Endothelial cell of umbilical vein (primary cell): ENCODE measurements around the gene ASB6. TPM values are rescaled to one million over a fixed set of nuclear protein-coding genes. Genes with fewer than 3 reads are reported as not detected.

Experiments used
- BruUV-seq: library from RNA; stranded (reverse); fragments of 400-500 nt; replicated peaks from 2 replicates; lab custom pipeline; 2021; lab: Mats Ljungman, UMichigan
- CTCF ChIA-PET: fragments of 300-600, 350-600 bp; sonication (Branson Sonifier 250); formaldehyde crosslinking; loops from one replicate; lab custom pipeline; 2021; ENCODE audit warnings: antibody characterized with exemption, inconsistent platforms; lab: Charles Lee
- POLR2A ChIA-PET: fragments of 300-600, 350-600 bp; sonication (Branson Sonifier 250); formaldehyde crosslinking; loops from one replicate; lab custom pipeline; 2021; ENCODE audit warnings: antibody characterized with exemption, inconsistent platforms; lab: Charles Lee
- DNase-seq: peaks from one replicate; pipeline ENCODE4 v3.0.0-alpha.2; 2011; ENCODE audit warnings: low read depth, low spot score
- FAIRE-seq: peaks from 2 replicates; lab custom pipeline; 2011; peaks lifted over from hg19 to GRCh38; lab: Jason Lieb, UNC
- H2AFZ ChIP-seq: 2 replicates; pipeline ENCODE4 v1.6.0; 2012; ENCODE audit warnings: low read depth, low read length, control low read depth, inconsistent platforms
- H3K27ac ChIP-seq: 2 replicates; pipeline ENCODE4 v1.5.1; 2011; ENCODE audit warnings: low read depth, mild to moderate bottlenecking, control low read depth, low read length, moderate library complexity; ENCODE audit not compliant: insufficient read depth
- H3K27me3 ChIP-seq, 2 experiments: 2 replicates each; pipeline versions ENCODE4 v1.6.0 to v1.6.1; 2011; ENCODE audit warnings: low read length in 2 of 2, mixed read lengths in 1 of 2; ENCODE audit not compliant: control insufficient read depth in 2 of 2, insufficient read depth in 2 of 2
- H3K36me3 ChIP-seq, 2 experiments: 2 replicates in 1 of 2; 3 replicates in 1 of 2; pipeline ENCODE4 v1.5.1; 2011; ENCODE audit warnings: low read length in 2 of 2, mild to moderate bottlenecking in 1 of 2, moderate library complexity in 1 of 2; ENCODE audit not compliant: control insufficient read depth in 2 of 2, insufficient read depth in 2 of 2; ENCODE audit errors: extremely low read depth in 1 of 2
- H3K4me1 ChIP-seq: 3 replicates; pipeline ENCODE4 v1.5.1; 2011; ENCODE audit warnings: mild to moderate bottlenecking, low read length; ENCODE audit not compliant: control insufficient read depth, insufficient read depth; ENCODE audit errors: extremely low read depth
- H3K4me2 ChIP-seq: 2 replicates; pipeline ENCODE4 v1.6.1; 2011; ENCODE audit warnings: low read length, control low read depth, mixed read lengths; ENCODE audit not compliant: insufficient read depth
- H3K4me3 ChIP-seq, 3 experiments: fragments of 200-600 bp in 1 of 3; sonication (generic), shearing (Covaris generic) in 1 of 3; replicated peaks in 1 of 3; 2 replicates each; pipeline ENCODE4 v1.5.1; 2011 to 2016; ENCODE audit warnings: control low read depth in 3 of 3, low read length in 3 of 3, mild to moderate bottlenecking in 2 of 3, inconsistent platforms in 1 of 3, low read depth in 1 of 3, moderate library complexity in 1 of 3; ENCODE audit not compliant: insufficient read depth in 1 of 3
- H3K79me2 ChIP-seq: 2 replicates; pipeline ENCODE4 v1.6.0; 2012; ENCODE audit warnings: low read length, inconsistent platforms; ENCODE audit not compliant: control insufficient read depth, insufficient read depth
- H3K9ac ChIP-seq: replicated peaks from 2 replicates; pipeline ENCODE3; 2011; ENCODE audit warnings: low read length, control low read depth; ENCODE audit not compliant: insufficient read depth; ENCODE audit errors: extremely low read depth
- H3K9me1 ChIP-seq: replicated peaks from 3 replicates; pipeline ENCODE4 v1.6.0; 2011; ENCODE audit warnings: mild to moderate bottlenecking, low read length; ENCODE audit not compliant: control insufficient read depth, insufficient read depth; ENCODE audit errors: extremely low read depth
- H3K9me3 ChIP-seq: replicated peaks from 2 replicates; pipeline ENCODE4 v1.5.1; 2012; ENCODE audit warnings: low read length, inconsistent platforms; ENCODE audit not compliant: control insufficient read depth, insufficient read depth
- H4K20me1 ChIP-seq: replicated peaks from 2 replicates; pipeline ENCODE3; 2011; ENCODE audit warnings: mild to moderate bottlenecking, low read length; ENCODE audit not compliant: control insufficient read depth, insufficient read depth; ENCODE audit errors: extremely low read depth
- EZH2 ChIP-seq: IDR thresholded peaks from 2 replicates; pipeline ENCODE4 v1.6.1; 2012; ENCODE audit warnings: borderline replicate concordance, low read depth, mild to moderate bottlenecking, moderate library complexity, low read length, inconsistent platforms; ENCODE audit not compliant: severe bottlenecking
- FOS ChIP-seq: IDR thresholded peaks from 2 replicates; pipeline ENCODE4 v1.6.1; 2011; ENCODE audit warnings: mild to moderate bottlenecking, low read length, moderate library complexity, borderline replicate concordance; ENCODE audit not compliant: insufficient read depth
- JUN ChIP-seq: IDR thresholded peaks from 2 replicates; pipeline ENCODE4 v1.6.1; 2011; ENCODE audit warnings: borderline replicate concordance, low read depth; ENCODE audit not compliant: insufficient read length, insufficient read depth
- MYC ChIP-seq: IDR thresholded peaks from one replicate; pipeline ENCODE4 v1.6.1; 2011; ENCODE audit warnings: mild to moderate bottlenecking, low read depth, low read length
- POLR2A ChIP-seq: IDR thresholded peaks from 2 replicates; pipeline ENCODE4 v1.6.1; 2012; ENCODE audit warnings: low read depth, mild to moderate bottlenecking, control low read depth, low read length
- POLR2AphosphoS5 ChIP-seq: IDR thresholded peaks from 2 replicates; pipeline ENCODE4 v1.6.1; 2012; ENCODE audit warnings: low read depth, mild to moderate bottlenecking, control low read depth, low read length, moderate library complexity; ENCODE audit not compliant: insufficient read depth
- dilution Hi-C: fragments of 300-500 bp; cut with MboI; formaldehyde crosslinking; loops from one replicate; pipeline ENCODE4 v1.15.0; 2019; ENCODE audit warnings: low sequenced_read_pairs; ENCODE audit not compliant: extremely low pct_ligation_motif_present
- intact Hi-C: fragments of 100-400 bp; cut with micrococcal nuclease; formaldehyde crosslinking; loops from one replicate; pipeline ENCODE4 v1.10.0; 2022
- polyA plus RNA-seq, 4 experiments: library from polyadenylated mRNA; depleted of rRNA in 3 of 4; stranded (reverse) in 3 of 4; unstranded in 1 of 4; fragments of >200 nt; gene quantifications; 2 replicates each; pipeline versions ENCODE4 v1.2.1 to v1.2.3, GENCODE V29; 2011 to 2012; ENCODE audit warnings: missing spikeins in 1 of 4
- total RNA-seq: library from RNA; stranded (reverse); gene quantifications from 2 replicates; pipeline ENCODE4 v1.2.3, GENCODE V29; 2021
- TF ChIP-seq, protein P1 (sequence below), 2 donors: IDR thresholded peaks; 1 replicate in 1 of 2; 2 replicates in 1 of 2; pipeline ENCODE4 v1.5.1; 2011; ENCODE audit warnings: low read length in 2 of 2, mild to moderate bottlenecking in 2 of 2, moderate library complexity in 2 of 2, control low read depth in 1 of 2, inconsistent platforms in 1 of 2, low read depth in 1 of 2; ENCODE audit not compliant: insufficient read depth in 1 of 2; ENCODE audit errors: extremely low read depth in 1 of 2

The ASB6 gene
- total and polyA plus RNA-seq, 2 donors (not counting 3 experiments of a cell fraction or from before 2014, with no cell fraction given): 20.3 to 23.8 TPM

DNA sequence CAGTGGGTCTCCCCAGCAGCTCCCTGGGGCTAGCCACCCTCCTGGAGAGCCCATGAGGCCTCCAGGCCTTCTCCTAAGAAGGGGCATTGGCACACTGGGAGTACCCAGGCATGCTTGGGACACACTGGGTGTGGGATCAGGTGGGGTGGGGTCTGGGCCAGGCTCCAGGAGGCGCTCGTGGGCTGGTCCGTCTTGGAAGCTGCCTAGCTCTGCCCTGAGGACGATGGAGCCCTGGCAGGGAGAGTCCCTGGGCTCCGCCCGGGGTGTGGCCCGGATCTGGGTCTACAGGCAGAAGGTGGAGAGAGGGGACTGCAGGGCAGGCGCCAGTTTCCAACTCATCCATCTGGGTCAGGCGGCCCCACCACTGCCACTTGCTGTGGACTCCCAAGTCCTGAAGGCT, 25.9 kb upstream of the ASB6 start:
- Histone ChIP-seq H3K4me2 (no peak overlapping the region), H4K20me1 (no peaks in the 10 kb centered on the region), H3K9me3 (no peaks in the 10 kb centered on the region), H3K4me1 (no peaks in the 10 kb centered on the region), H3K9ac (no peak overlapping the region), H3K36me3 (no peaks in the 10 kb centered on the region), H3K79me2 (no peaks in the 10 kb centered on the region), H2AFZ (no peak overlapping the region), H3K27ac (no peak overlapping the region), H3K4me3 (no peak overlapping the region), H3K9me1 (no peaks in the 10 kb centered on the region), H3K27me3 (peaks cover 4 to 11% of the 10 kb centered on the region in 2 experiments)
- FAIRE-seq: no peak
- intact Hi-C loops: no loop called here
- no peak for DNase-seq
- dilution Hi-C loops: no loop called here
- TF ChIP-seq FOS (no peak), MYC (no peak), POLR2A (no peak), JUN (no peak), POLR2AphosphoS5 (no peak)
- TF ChIP-seq, protein P1, sequence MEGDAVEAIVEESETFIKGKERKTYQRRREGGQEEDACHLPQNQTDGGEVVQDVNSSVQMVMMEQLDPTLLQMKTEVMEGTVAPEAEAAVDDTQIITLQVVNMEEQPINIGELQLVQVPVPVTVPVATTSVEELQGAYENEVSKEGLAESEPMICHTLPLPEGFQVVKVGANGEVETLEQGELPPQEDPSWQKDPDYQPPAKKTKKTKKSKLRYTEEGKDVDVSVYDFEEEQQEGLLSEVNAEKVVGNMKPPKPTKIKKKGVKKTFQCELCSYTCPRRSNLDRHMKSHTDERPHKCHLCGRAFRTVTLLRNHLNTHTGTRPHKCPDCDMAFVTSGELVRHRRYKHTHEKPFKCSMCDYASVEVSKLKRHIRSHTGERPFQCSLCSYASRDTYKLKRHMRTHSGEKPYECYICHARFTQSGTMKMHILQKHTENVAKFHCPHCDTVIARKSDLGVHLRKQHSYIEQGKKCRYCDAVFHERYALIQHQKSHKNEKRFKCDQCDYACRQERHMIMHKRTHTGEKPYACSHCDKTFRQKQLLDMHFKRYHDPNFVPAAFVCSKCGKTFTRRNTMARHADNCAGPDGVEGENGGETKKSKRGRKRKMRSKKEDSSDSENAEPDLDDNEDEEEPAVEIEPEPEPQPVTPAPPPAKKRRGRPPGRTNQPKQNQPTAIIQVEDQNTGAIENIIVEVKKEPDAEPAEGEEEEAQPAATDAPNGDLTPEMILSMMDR (IDR thresholded peaks at IDR 0.05; ENCODE audit: extremely low read depth in 1 of 2, insufficient read depth in 1 of 2, low read depth in 1 of 2, low read length in 2 of 2): no peak
- BruUV-seq: no TSS peak
- CTCF ChIA-PET: no interaction called here
- POLR2A ChIA-PET: no interaction called here

DNA sequence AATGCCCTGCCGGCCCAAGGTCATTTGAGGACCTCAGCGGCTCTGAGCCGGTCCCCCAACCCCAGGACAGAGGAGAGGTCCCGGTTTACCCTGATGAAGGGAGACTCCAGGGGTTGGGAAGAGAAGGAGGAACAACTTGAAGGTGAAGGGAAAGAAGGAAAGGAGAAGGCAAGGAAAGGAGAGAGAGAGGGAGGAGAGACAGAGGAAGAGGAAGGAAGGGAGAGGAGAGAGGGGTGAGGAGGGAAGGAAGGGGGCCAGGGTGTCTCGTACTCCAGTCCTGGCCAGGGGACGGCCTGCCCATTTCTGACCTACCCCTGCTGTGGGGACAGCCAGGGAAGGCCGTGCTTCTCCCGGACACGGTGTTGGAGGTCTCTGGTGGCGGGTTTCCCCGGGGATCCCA, 25.4 kb upstream of the ASB6 start:
- Histone ChIP-seq H3K27me3 (peaks cover 4 to 11% of the 10 kb centered on the region in 2 experiments), H3K4me1 (no peaks in the 10 kb centered on the region), H3K9ac (no peak overlapping the region), H2AFZ (no peak overlapping the region), H3K79me2 (no peaks in the 10 kb centered on the region), H3K36me3 (no peaks in the 10 kb centered on the region), H3K9me3 (no peaks in the 10 kb centered on the region), H3K27ac (no peak overlapping the region), H3K9me1 (no peaks in the 10 kb centered on the region), H3K4me2 (no peak overlapping the region), H3K4me3 (no peak overlapping the region), H4K20me1 (no peaks in the 10 kb centered on the region)
- TF ChIP-seq EZH2 (peak; percentile 44), FOS (no peak), POLR2AphosphoS5 (no peak), JUN (no peak)
- TF ChIP-seq, protein P1 (IDR thresholded peaks at IDR 0.05; ENCODE audit: extremely low read depth in 1 of 2, insufficient read depth in 1 of 2, low read depth in 1 of 2, low read length in 2 of 2): no peak
- no peak for DNase-seq
- ChIA-PET CTCF (interaction anchor here (0.7 kb wide), 1 partner anchor 130 kb away, joined by 4 read pairs; no protein-coding TSS in a partner anchor), POLR2A (no interaction called here)
- BruUV-seq: no TSS peak
- dilution Hi-C loops (no loop called here), intact Hi-C loops (no loop called here)
- no peak for FAIRE-seq
